Adrenal gland (tissue), 5 donors: Measurements from ENCODE around the gene TBC1D9.

ENCODE experiments used
- POLR2A ChIP-seq, 2 donors: fragments of 450-650 bp; IDR thresholded peaks; one replicate each; pipeline ENCODE4 v1.6.1; 2017; ENCODE audit warnings: antibody characterized with exemption in 2 of 2, mild to moderate bottlenecking in 2 of 2, moderate library complexity in 1 of 2
- TF ChIP-seq, protein P1 (sequence below), 6 experiments: fragments of 450-650 bp in 4 of 6; fragments of 200-600 bp in 2 of 6; sonication (generic) in 1 of 6; IDR thresholded peaks; 1 replicate in 5 of 6; 2 replicates in 1 of 6; pipeline versions ENCODE4 v1.5.1 to v1.8.0; 2016 to 2021; ENCODE audit warnings: antibody characterized with exemption in 6 of 6, mild to moderate bottlenecking in 2 of 6, moderate library complexity in 1 of 6
- donor health status: DM: no; HTN: no; CAD: no.

DNA sequence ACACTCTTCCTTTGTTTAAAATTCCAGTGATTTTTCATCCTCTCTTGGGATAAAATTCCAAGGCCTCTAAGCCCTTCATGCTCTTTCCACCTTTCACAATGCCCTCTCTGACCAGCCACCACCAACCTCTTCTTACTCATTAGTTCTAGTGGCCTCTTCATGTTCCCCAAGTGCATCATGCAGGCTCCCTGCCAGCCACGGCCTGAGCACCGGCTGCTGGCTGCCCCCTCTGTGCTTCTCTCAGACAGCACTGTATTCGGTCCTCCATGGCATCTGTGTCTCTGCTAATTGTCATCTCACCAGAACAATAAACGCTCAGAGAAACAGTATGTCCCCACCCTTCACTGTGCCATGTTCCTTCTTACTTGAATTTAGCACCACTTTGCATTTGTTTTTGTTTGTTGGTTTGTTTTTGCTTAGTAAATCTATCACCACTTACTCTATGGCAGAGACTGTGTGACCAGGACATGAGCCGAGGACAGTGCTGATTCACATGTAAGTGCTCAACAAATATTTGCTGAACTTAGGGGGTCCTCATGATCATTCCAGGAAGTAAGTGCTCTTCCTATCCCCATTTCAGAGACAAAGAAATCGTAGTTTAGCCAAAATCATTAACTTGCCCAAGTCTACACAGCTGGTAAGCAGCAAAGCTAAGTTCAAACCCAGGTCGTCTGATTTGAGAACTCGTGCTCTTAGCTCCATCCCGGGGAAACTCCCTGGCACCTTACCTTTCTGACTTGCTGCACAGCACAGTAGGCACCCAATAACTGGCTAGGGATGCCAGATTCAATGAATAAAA, 110.4 kb downstream of the TBC1D9 start:
- TF ChIP-seq, protein P1, sequence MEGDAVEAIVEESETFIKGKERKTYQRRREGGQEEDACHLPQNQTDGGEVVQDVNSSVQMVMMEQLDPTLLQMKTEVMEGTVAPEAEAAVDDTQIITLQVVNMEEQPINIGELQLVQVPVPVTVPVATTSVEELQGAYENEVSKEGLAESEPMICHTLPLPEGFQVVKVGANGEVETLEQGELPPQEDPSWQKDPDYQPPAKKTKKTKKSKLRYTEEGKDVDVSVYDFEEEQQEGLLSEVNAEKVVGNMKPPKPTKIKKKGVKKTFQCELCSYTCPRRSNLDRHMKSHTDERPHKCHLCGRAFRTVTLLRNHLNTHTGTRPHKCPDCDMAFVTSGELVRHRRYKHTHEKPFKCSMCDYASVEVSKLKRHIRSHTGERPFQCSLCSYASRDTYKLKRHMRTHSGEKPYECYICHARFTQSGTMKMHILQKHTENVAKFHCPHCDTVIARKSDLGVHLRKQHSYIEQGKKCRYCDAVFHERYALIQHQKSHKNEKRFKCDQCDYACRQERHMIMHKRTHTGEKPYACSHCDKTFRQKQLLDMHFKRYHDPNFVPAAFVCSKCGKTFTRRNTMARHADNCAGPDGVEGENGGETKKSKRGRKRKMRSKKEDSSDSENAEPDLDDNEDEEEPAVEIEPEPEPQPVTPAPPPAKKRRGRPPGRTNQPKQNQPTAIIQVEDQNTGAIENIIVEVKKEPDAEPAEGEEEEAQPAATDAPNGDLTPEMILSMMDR (IDR thresholded peaks at IDR 0.05) = no peak
- TF ChIP-seq POLR2A (IDR thresholded peaks at IDR 0.05) = no peak
